A673 (cell line): ENCODE measurements around the gene FAM110D.

ENCODE experiments used
- EZH2 ChIP-seq: fragments of 200-600 bp; sonication (generic); IDR thresholded peaks from 2 replicates; pipeline ENCODE4 v1.6.1; 2017; ENCODE audit warnings: borderline replicate concordance, low read depth, mild to moderate bottlenecking, mixed read lengths, antibody characterized with exemption, low read length; ENCODE audit not compliant: poor library complexity, severe bottlenecking
- TF ChIP-seq, protein P1 (sequence below): fragments of 300-800, 200-600 bp; sonication (generic); conservative IDR thresholded peaks from 2 replicates; pipeline ENCODE4 v1.5.1; 2017; ENCODE audit warnings: low read depth, mild to moderate bottlenecking, antibody characterized with exemption, low read length, moderate library complexity, mixed read lengths

DNA sequence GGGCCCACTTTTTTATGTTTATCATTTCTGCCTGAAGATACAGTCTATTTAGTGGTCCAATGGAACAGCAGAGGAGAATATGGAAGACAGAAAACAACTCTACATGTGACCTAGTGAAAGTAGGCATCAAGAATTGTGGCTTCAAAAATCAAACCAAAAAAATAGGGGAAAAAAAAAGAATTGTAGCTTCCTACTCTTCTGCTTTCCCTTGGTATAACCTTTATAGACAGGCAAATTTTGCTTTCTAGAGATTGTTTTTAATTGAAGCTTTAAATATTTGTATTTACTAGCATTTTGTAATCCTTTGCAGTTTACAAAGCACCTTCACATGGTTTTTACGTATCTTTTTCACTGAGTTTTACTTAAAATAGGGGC lies 32.9 kb upstream of the FAM110D start:
- TF ChIP-seq EZH2 = no peak
- TF ChIP-seq, protein P1, sequence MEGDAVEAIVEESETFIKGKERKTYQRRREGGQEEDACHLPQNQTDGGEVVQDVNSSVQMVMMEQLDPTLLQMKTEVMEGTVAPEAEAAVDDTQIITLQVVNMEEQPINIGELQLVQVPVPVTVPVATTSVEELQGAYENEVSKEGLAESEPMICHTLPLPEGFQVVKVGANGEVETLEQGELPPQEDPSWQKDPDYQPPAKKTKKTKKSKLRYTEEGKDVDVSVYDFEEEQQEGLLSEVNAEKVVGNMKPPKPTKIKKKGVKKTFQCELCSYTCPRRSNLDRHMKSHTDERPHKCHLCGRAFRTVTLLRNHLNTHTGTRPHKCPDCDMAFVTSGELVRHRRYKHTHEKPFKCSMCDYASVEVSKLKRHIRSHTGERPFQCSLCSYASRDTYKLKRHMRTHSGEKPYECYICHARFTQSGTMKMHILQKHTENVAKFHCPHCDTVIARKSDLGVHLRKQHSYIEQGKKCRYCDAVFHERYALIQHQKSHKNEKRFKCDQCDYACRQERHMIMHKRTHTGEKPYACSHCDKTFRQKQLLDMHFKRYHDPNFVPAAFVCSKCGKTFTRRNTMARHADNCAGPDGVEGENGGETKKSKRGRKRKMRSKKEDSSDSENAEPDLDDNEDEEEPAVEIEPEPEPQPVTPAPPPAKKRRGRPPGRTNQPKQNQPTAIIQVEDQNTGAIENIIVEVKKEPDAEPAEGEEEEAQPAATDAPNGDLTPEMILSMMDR = no peak
